H1 (cell line): ENCODE data around the gene SGCG. TPM values are rescaled to one million over a fixed set of nuclear protein-coding genes. Genes with fewer than 3 reads are reported as not detected.

ENCODE experiments used
- CTCF ChIA-PET: fragments of 300-600 bp; sonication (Branson Sonifier 250); formaldehyde crosslinking; loops from one replicate; lab custom pipeline; 2021; ENCODE audit not compliant: partially characterized antibody; lab: Charles Lee
- POLR2A ChIA-PET: fragments of 300-600 bp; sonication (Branson Sonifier 250); formaldehyde crosslinking; loops from one replicate; lab custom pipeline; 2021; ENCODE audit warnings: inconsistent platforms; ENCODE audit not compliant: partially characterized antibody; lab: Charles Lee
- DNase-seq, 2 experiments: peaks; one replicate each; pipeline versions ENCODE4 v3.0.0 to v3.0.0-alpha.2; 2010 to 2022; ENCODE audit warnings: low spot score in 2 of 2, low read depth in 1 of 2, mixed read lengths in 1 of 2
- FAIRE-seq: peaks from 2 replicates; lab custom pipeline; 2011; peaks lifted over from hg19 to GRCh38; lab: Jason Lieb, UNC
- H2AFZ ChIP-seq: 2 replicates; pipeline ENCODE4 v1.8.1; 2012; ENCODE audit warnings: low read length, inconsistent platforms
- H2AK5ac ChIP-seq: 2 replicates; pipeline ENCODE4 v1.6.1; 2013; ENCODE audit warnings: low read depth, low read length
- H2BK120ac ChIP-seq: replicated peaks from 2 replicates; pipeline ENCODE3; 2013; ENCODE audit warnings: low read depth, low read length, inconsistent platforms
- H2BK12ac ChIP-seq: 2 replicates; pipeline ENCODE4 v1.6.1; 2013; ENCODE audit warnings: low read depth, low read length
- H2BK15ac ChIP-seq: 2 replicates; pipeline ENCODE4 v1.6.1; 2013; ENCODE audit warnings: low read length
- H2BK20ac ChIP-seq: 2 replicates; pipeline ENCODE4 v1.6.1; 2013; ENCODE audit warnings: low read length
- H2BK5ac ChIP-seq: 2 replicates; pipeline ENCODE4 v1.6.1; 2013; ENCODE audit warnings: low read depth, low read length
- H3K14ac ChIP-seq: 2 replicates; pipeline ENCODE4 v1.6.1; 2013; ENCODE audit warnings: inconsistent platforms; ENCODE audit not compliant: insufficient read length
- H3K18ac ChIP-seq: 2 replicates; pipeline ENCODE4 v1.6.1; 2013; ENCODE audit warnings: low read length; ENCODE audit errors: extremely low read depth
- H3K23ac ChIP-seq: 2 replicates; pipeline ENCODE4 v1.6.1; 2013; ENCODE audit warnings: inconsistent platforms; ENCODE audit not compliant: insufficient read length
- H3K23me2 ChIP-seq: 2 replicates; pipeline ENCODE4 v1.6.1; 2013; ENCODE audit warnings: low read depth, low read length
- H3K27ac ChIP-seq: 2 replicates; pipeline ENCODE4 v1.6.1; 2011; ENCODE audit warnings: low read depth, low read length, inconsistent platforms
- H3K27me3 ChIP-seq, 4 experiments: replicated peaks in 1 of 4; 1 replicate in 1 of 4; 2 replicates in 3 of 4; pipeline versions ENCODE4 v1.6.1 to v1.8.1; 2011 to 2013; ENCODE audit warnings: low read length in 3 of 4, mild to moderate bottlenecking in 3 of 4, inconsistent platforms in 2 of 4, mixed read lengths in 2 of 4, moderate library complexity in 1 of 4; ENCODE audit not compliant: control insufficient read depth in 3 of 4, insufficient read depth in 3 of 4; ENCODE audit errors: extremely low read depth in 1 of 4
- H3K36me3 ChIP-seq, 4 experiments: 2 replicates each; pipeline versions ENCODE4 v1.6.1 to v1.8.1; 2011 to 2013; ENCODE audit warnings: mild to moderate bottlenecking in 4 of 4, low read length in 3 of 4, moderate library complexity in 2 of 4, control low read depth in 1 of 4, inconsistent platforms in 1 of 4; ENCODE audit not compliant: insufficient read depth in 4 of 4, control insufficient read depth in 2 of 4
- H3K4ac ChIP-seq: replicated peaks from 2 replicates; pipeline ENCODE3; 2013; ENCODE audit warnings: low read length, low read depth, mixed read lengths, inconsistent platforms; ENCODE audit not compliant: insufficient read length
- H3K4me1 ChIP-seq, 4 experiments: replicated peaks in 1 of 4; 1 replicate in 1 of 4; 2 replicates in 3 of 4; pipeline versions ENCODE4 v1.6.1 to v1.8.1; 2011 to 2013; ENCODE audit warnings: low read length in 3 of 4, inconsistent platforms in 2 of 4, mixed read lengths in 1 of 4; ENCODE audit not compliant: insufficient read depth in 4 of 4, control insufficient read depth in 3 of 4
- H3K4me2 ChIP-seq, 2 experiments: 2 replicates each; pipeline versions ENCODE4 v1.6.1 to v1.8.1; 2011 to 2013; ENCODE audit warnings: low read depth in 2 of 2, low read length in 2 of 2, control low read depth in 1 of 2, inconsistent platforms in 1 of 2, mild to moderate bottlenecking in 1 of 2; ENCODE audit not compliant: insufficient read depth in 1 of 2
- H3K4me3 ChIP-seq, 4 experiments: fragments of 200-600, 300-600 bp in 1 of 4; sonication (generic), shearing (Covaris generic), sonication (Bioruptor Twin) in 1 of 4; 2 replicates each; pipeline versions ENCODE4 v1.5.1 to v1.8.1; 2011 to 2016; ENCODE audit warnings: low read length in 4 of 4, low read depth in 3 of 4, control low read depth in 2 of 4, inconsistent platforms in 2 of 4, mild to moderate bottlenecking in 2 of 4, mixed read lengths in 1 of 4, moderate library complexity in 1 of 4; ENCODE audit not compliant: insufficient read depth in 2 of 4; ENCODE audit errors: extremely low read depth in 1 of 4
- H3K56ac ChIP-seq: replicated peaks from 2 replicates; pipeline ENCODE3; 2013; ENCODE audit warnings: low read depth, mild to moderate bottlenecking, mixed read lengths, low read length, inconsistent platforms; ENCODE audit not compliant: insufficient read length
- H3K79me1 ChIP-seq: 2 replicates; pipeline ENCODE4 v1.6.1; 2013; ENCODE audit warnings: low read depth, low read length, control low read depth
- H3K79me2 ChIP-seq, 2 experiments: 2 replicates each; pipeline versions ENCODE4 v1.6.1 to v1.8.1; 2012 to 2013; ENCODE audit warnings: low read length in 2 of 2, mild to moderate bottlenecking in 2 of 2, inconsistent platforms in 1 of 2; ENCODE audit not compliant: insufficient read depth in 2 of 2, control insufficient read depth in 1 of 2
- H3K9ac ChIP-seq, 4 experiments: replicated peaks in 1 of 4; 1 replicate in 1 of 4; 2 replicates in 3 of 4; pipeline versions ENCODE4 v1.6.1 to v1.8.1; 2011 to 2013; ENCODE audit warnings: low read depth in 3 of 4, low read length in 3 of 4, control low read depth in 2 of 4, mild to moderate bottlenecking in 2 of 4, moderate library complexity in 2 of 4, inconsistent platforms in 1 of 4; ENCODE audit errors: extremely low read depth in 1 of 4
- H3K9me3 ChIP-seq, 2 experiments: 2 replicates each; pipeline versions ENCODE4 v1.6.1 to v1.8.1; 2012 to 2013; ENCODE audit warnings: mild to moderate bottlenecking in 2 of 2, moderate library complexity in 2 of 2, control low read depth in 1 of 2, inconsistent platforms in 1 of 2, low read depth in 1 of 2, low read length in 1 of 2, mixed read lengths in 1 of 2; ENCODE audit not compliant: insufficient read depth in 2 of 2
- H4K20me1 ChIP-seq, 2 experiments: replicated peaks in 1 of 2; 2 replicates each; pipeline versions ENCODE3 to v1.8.1; 2011 to 2013; ENCODE audit warnings: inconsistent platforms in 2 of 2, low read length in 2 of 2, mild to moderate bottlenecking in 1 of 2; ENCODE audit not compliant: insufficient read depth in 2 of 2, control insufficient read depth in 1 of 2
- H4K5ac ChIP-seq: 2 replicates; pipeline ENCODE4 v1.6.1; 2013; ENCODE audit warnings: low read length, low read depth, mixed read lengths, inconsistent platforms; ENCODE audit not compliant: insufficient read length
- H4K8ac ChIP-seq: 2 replicates; pipeline ENCODE4 v1.8.0; 2013; ENCODE audit warnings: mild to moderate bottlenecking, moderate library complexity, low read length, inconsistent platforms; ENCODE audit not compliant: insufficient read depth; ENCODE audit errors: extremely low read depth
- H4K91ac ChIP-seq: replicated peaks from 2 replicates; pipeline ENCODE3; 2013; ENCODE audit warnings: low read length, mixed read lengths, inconsistent platforms; ENCODE audit not compliant: insufficient read length
- SP2 ChIP-seq: IDR thresholded peaks from 2 replicates; pipeline ENCODE4 v1.6.1; 2012; ENCODE audit warnings: mild to moderate bottlenecking, low read length, inconsistent platforms
- WGBS, 2 experiments: shearing (Covaris generic) in 1 of 2; methylation state at CpG; one replicate each; pipeline versions ENCODE4 v1.1.6 to v1.1.7; 2013 to 2015; ENCODE audit warnings: low lambda C conversion rate in 2 of 2, mixed read lengths in 2 of 2, inconsistent platforms in 1 of 2, low coverage in 1 of 2, missing lambda C conversion rate in 1 of 2; ENCODE audit not compliant: insufficient replicate concordance in 2 of 2, insufficient coverage in 1 of 2, insufficient read length in 1 of 2; ENCODE audit errors: extremely low coverage in 1 of 2, missing lambda C conversion rate in 1 of 2; 5-methylcytosine and 5-hydroxymethylcytosine counted together
- polyA plus RNA-seq, 7 experiments: library from polyadenylated mRNA; depleted of rRNA in 3 of 7; stranded (reverse) in 5 of 7; unstranded in 2 of 7; fragments of >200 nt in 5 of 7; fragments of 200-250 nt in 2 of 7; gene quantifications; 1 replicate in 5 of 7; 2 replicates in 1 of 7; 4 replicates in 1 of 7; pipeline versions ENCODE4 v1.2.1 to v1.2.3, GENCODE V29; 2011 to 2013; ENCODE audit warnings: missing spikeins in 2 of 7, mixed read lengths in 2 of 7
- total RNA-seq: library from RNA; stranded (reverse); fragmentation: NEBNext Ultra II Directional; extraction: Animal tissue kit (Norgen Biotek cat#: 25700); gene quantifications from 2 replicates; pipeline ENCODE4 v1.2.1, GENCODE V29; 2021

SGCG gene
- total and polyA plus RNA-seq, 2 of the 8 experiments (the other 6 are each of a cell fraction or from before 2014, with no cell fraction given) = 0.05 TPM; not detected in 1

GRCh38 chr13:23321535-23322241 lies 140.9 kb downstream of the SGCG start:
- Histone ChIP-seq H3K79me2 (no peaks in the 10 kb centered on the region), H2BK5ac (no peak overlapping the region), H2AFZ (no peak overlapping the region), H2BK15ac (no peak overlapping the region), H3K4me3 (no peak overlapping the region), H2AK5ac (no peak overlapping the region), H3K4me2 (no peak overlapping the region), H2BK12ac (no peak overlapping the region), H4K8ac (no peak overlapping the region), H4K91ac (no peak overlapping the region), H4K20me1 (no peaks in the 10 kb centered on the region), H4K5ac (no peak overlapping the region), H3K79me1 (no peaks in the 10 kb centered on the region), H3K18ac (no peak overlapping the region), H3K36me3 (no peaks in the 10 kb centered on the region), H3K27me3 (no peaks in the 10 kb centered on the region), H3K23me2 (no peaks in the 10 kb centered on the region), H3K56ac (no peak overlapping the region), H2BK120ac (no peak overlapping the region), H3K27ac (no peak overlapping the region), H3K4me1 (peaks cover 0 to 9% (median 3%) of the 10 kb centered on the region in 4 experiments; a peak in 4 of 7 replicates), H3K14ac (no peak overlapping the region), H3K9ac (no peak overlapping the region), H3K9me3 (no peaks in the 10 kb centered on the region), H2BK20ac (no peak overlapping the region), H3K4ac (no peak overlapping the region), H3K23ac (no peak overlapping the region)
- CTCF ChIA-PET = interaction anchor here (1.2 to 1.3 kb wide), 2 partner anchors 13 to 103 kb away, joined by 3 read pairs; no protein-coding TSS in a partner anchor
- FAIRE-seq (no peak), DNase-seq (no peak)
- TF ChIP-seq SP2 = no peak
- WGBS, 2 experiments = 88% methylated on average over 6 of the region's 6 CpGs; no CpG with 5 or more reads in 1 of the 2 experiments
- POLR2A ChIA-PET = no interaction called here
